Cardiac muscle cell (in vitro differentiated cells and primary cell): ENCODE measurements around the gene GPR183. TPM values are rescaled to one million over a fixed set of nuclear protein-coding genes. Genes with fewer than 3 reads are reported as not detected.

Experiments used
- DNase-seq, 2 donors: peaks; one replicate each; pipeline versions ENCODE4 v3.0.0 to v3.0.0-alpha.2; 2010 to 2017; ENCODE audit warnings: low read depth in 1 of 2, low spot score in 1 of 2
- H3K27ac ChIP-seq: fragments of 200-600 bp; sonication (generic); 2 replicates; pipeline ENCODE4 v1.5.1; 2016
- H3K27me3 ChIP-seq: fragments of 200-600 bp; sonication (generic); 2 replicates; pipeline ENCODE4 v1.6.0; 2016; ENCODE audit warnings: control low read depth
- H3K36me3 ChIP-seq: fragments of 200-600 bp; sonication (generic); 2 replicates; pipeline ENCODE4 v1.5.1; 2016; ENCODE audit warnings: control low read depth
- H3K4me1 ChIP-seq: fragments of 200-600 bp; sonication (generic); 2 replicates; pipeline ENCODE4 v1.8.1; 2017; ENCODE audit warnings: low read depth, mild to moderate bottlenecking, mixed run types
- H3K4me3 ChIP-seq: fragments of 200-600 bp; sonication (generic); 2 replicates; pipeline ENCODE4 v1.5.1; 2016; ENCODE audit warnings: mild to moderate bottlenecking
- H3K9me3 ChIP-seq: fragments of 200-600 bp; sonication (generic); 2 replicates; pipeline ENCODE4 v1.5.1; 2017; ENCODE audit warnings: low read depth, mild to moderate bottlenecking, control low read depth
- polyA plus RNA-seq: library from polyadenylated mRNA; unstranded; fragments of >200 nt; fragmentation: Nextera tagmentation; extraction: Ambion mirVana; gene quantifications from 2 replicates; pipeline ENCODE4 v1.2.1, GENCODE V29; 2016
- total RNA-seq: library from RNA; depleted of rRNA; stranded (reverse); fragments of >200 nt; gene quantifications from 2 replicates; pipeline ENCODE4 v1.2.3, GENCODE V29; 2016
- TF ChIP-seq, protein P1 (sequence below): IDR thresholded peaks from 2 replicates; pipeline ENCODE4 v1.5.1; 2012; ENCODE audit warnings: low read depth, mild to moderate bottlenecking, low read length

The GPR183 gene
- total and polyA plus RNA-seq, 2 experiments from 2014 or later = 11.6 to 17.1 TPM

DNA sequence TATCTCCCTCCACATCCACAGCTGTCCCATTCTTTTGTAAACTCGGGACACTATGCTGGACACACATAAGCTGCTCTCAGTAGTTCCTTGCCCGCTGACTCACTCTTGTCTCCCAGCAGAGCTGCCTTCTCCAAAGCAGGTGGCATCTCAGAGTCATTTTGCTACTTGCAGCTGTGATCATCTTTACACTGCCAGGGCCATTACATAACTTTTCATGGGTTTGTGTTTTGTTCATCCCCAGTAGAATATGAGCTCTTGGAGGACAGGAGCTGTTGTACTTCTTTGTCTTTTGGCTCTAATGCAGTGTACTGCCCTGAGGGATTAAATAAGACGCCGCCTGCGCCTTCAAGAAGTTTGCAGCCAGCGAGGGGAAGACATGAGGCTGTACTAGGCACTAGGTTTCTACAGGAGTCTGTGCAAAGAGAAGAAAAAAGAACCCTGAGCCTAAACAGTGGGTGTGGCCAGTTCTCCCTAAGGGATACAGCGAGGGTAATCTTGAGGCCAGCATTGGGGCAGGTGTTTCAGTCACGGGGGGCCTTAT is 40.8 kb upstream of the GPR183 start:
- TF ChIP-seq, protein P1, sequence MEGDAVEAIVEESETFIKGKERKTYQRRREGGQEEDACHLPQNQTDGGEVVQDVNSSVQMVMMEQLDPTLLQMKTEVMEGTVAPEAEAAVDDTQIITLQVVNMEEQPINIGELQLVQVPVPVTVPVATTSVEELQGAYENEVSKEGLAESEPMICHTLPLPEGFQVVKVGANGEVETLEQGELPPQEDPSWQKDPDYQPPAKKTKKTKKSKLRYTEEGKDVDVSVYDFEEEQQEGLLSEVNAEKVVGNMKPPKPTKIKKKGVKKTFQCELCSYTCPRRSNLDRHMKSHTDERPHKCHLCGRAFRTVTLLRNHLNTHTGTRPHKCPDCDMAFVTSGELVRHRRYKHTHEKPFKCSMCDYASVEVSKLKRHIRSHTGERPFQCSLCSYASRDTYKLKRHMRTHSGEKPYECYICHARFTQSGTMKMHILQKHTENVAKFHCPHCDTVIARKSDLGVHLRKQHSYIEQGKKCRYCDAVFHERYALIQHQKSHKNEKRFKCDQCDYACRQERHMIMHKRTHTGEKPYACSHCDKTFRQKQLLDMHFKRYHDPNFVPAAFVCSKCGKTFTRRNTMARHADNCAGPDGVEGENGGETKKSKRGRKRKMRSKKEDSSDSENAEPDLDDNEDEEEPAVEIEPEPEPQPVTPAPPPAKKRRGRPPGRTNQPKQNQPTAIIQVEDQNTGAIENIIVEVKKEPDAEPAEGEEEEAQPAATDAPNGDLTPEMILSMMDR = no peak
- no peaks in the 10 kb centered on the region for H3K9me3 ChIP-seq
- DNase-seq = no peak
- no peak overlapping the region for H3K27ac ChIP-seq
- no peaks in the 10 kb centered on the region for H3K27me3 ChIP-seq
- no peak overlapping the region for H3K4me3 ChIP-seq
- H3K4me1 ChIP-seq = no peaks in the 10 kb centered on the region
- H3K36me3 ChIP-seq = no peaks in the 10 kb centered on the region

DNA sequence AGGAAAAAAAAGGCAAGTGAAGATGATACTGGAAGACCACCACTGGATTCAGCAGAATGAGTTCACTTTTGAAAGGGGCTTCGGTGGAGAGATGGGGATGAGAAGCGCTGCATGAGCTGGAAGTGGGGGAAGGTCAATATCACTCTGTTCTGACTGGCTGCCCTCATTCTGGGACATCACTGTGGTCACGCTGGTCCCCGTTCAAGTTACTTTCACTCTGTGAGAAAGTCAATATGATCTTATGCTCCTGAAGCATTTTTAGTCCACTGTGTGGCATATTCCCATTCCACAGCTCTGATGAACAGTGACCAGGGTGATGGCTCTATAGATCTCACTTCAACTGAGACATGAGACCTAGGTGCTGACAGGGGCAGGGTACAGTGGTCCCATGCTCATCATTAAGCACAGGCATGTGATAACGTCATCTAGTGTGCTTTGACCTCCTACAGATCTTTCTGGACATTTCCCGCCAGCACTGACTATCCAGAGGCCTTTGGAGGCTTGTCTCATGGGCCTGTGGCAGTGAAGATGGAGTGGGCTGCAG is 40.2 kb upstream of the GPR183 start:
- H3K4me1 ChIP-seq = no peaks in the 10 kb centered on the region
- no peak overlapping the region for H3K27ac ChIP-seq
- TF ChIP-seq, protein P1 = no peak
- no peaks in the 10 kb centered on the region for H3K36me3 ChIP-seq
- no peaks in the 10 kb centered on the region for H3K9me3 ChIP-seq
- no peak for DNase-seq
- H3K27me3 ChIP-seq = no peaks in the 10 kb centered on the region
- H3K4me3 ChIP-seq = no peak overlapping the region

DNA sequence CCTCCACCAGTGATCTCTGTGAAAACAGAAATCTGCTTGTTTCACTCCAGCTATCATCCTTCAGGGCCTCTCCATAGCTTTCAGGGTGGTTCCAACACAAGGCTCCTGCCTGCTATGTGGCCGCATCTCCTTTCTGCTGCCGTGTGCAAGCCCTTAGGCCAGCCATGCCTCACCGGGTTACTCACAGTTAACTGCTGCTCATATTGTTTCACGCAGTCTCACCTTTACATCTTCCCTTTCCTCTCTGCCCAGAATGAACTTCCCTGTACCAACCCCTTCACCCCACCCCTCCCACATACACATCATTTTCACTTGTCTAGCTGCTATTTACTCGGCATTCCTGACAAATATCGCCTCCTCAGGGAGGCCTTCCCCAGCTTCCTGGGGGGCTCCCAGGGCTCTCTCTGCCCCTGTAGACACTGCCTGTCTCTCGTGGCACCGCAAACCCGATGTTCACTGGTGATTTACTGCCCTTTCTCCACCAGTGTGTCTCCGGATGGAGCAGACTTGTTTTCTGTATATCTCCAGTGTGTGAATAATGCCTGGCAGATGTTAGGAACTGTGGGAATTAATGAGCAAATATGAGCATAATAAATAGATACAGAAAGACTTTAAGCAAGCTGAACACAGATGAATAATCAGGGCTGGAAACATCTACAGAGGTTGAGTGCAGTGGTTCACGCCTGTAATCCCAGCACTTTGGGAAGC is 39.3 kb upstream of the GPR183 start:
- no peak for DNase-seq
- TF ChIP-seq, protein P1 = no peak
- no peak overlapping the region for H3K27ac ChIP-seq
- no peaks in the 10 kb centered on the region for H3K27me3 ChIP-seq
- H3K4me1 ChIP-seq = no peaks in the 10 kb centered on the region
- H3K4me3 ChIP-seq = no peak overlapping the region
- H3K9me3 ChIP-seq = no peaks in the 10 kb centered on the region
- no peaks in the 10 kb centered on the region for H3K36me3 ChIP-seq

DNA sequence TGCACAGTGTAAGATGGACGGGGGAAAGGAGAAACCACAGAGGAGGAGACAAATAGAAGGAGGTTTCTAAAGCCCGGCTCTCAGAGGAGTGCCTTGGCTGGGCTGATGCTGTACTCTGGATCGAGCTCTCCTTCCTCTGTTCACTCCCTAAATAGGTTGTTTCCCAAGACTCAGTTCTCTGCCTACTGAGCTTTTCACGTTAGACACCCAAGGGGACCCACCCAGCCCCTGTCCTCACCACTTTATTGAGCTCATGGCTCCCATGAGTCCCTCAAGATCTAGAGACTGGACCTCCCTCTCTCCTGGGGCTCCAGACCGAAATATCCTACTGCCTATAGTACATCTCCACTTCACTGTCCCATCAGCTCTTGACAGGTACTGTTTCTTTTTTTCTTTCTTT is 38.1 kb upstream of the GPR183 start:
- TF ChIP-seq, protein P1 = no peak
- no peak for DNase-seq
- H3K36me3 ChIP-seq = peaks cover 5% of the 10 kb centered on the region

DNA sequence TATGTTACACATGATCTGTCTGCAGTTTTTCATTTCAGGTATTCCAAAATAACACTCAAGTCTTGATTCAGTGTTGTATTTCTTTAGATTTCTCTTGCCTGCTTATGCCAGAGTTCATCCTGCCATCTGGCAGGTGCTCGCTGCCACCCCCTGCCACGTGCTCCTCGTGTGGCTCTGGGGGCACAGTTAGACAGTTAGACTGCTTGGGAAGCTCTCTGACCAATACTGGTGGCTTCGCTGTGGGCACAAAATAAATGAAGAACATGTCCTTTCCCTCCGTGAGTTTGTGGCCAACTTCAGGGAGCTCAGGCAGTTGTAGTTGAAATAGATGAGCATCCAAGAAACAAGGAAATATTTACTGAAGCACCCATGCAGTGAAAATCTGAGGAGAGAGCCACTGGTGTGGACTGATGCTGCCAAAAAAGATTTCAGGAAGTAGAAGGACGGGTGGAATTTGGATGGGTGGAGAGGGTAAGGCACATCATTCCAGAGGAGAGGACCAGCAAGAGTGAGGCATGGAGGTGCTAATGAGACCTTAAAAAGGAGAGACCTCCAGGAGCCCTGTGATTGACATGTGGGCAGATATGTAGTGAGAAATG is 37.5 kb upstream of the GPR183 start:
- H3K9me3 ChIP-seq = no peaks in the 10 kb centered on the region
- peaks cover 6% of the 10 kb centered on the region for H3K36me3 ChIP-seq
- no peaks in the 10 kb centered on the region for H3K27me3 ChIP-seq
- no peak for DNase-seq
- TF ChIP-seq, protein P1 = no peak
- H3K4me1 ChIP-seq = peaks cover under 1% of the 10 kb centered on the region
- no peak overlapping the region for H3K4me3 ChIP-seq
- H3K27ac ChIP-seq = no peak overlapping the region

More for the DNA sequence above, 38.1 kb upstream of the GPR183 start:
- H3K27ac ChIP-seq = no peak overlapping the region
- H3K27me3 ChIP-seq = no peaks in the 10 kb centered on the region
- no peaks in the 10 kb centered on the region for H3K4me1 ChIP-seq
- no peaks in the 10 kb centered on the region for H3K9me3 ChIP-seq
- no peak overlapping the region for H3K4me3 ChIP-seq
